Neural cell (in vitro differentiated cells): Measurements from ENCODE around the gene DPP6. TPM values are rescaled to one million over a fixed set of nuclear protein-coding genes. Genes with fewer than 3 reads are reported as not detected.

Experiments used
- H2AFZ ChIP-seq: fragments of 200-600, 300-800 bp; sonication (generic), shearing (Covaris generic); 2 replicates; pipeline ENCODE4 v1.6.0; 2014; ENCODE audit warnings: low read depth, mild to moderate bottlenecking, antibody characterized with exemption, low read length, moderate library complexity
- H3F3A ChIP-seq: fragments of 200-600 bp; shearing (Covaris generic); 2 replicates; pipeline ENCODE4 v1.6.1; 2016; ENCODE audit warnings: mild to moderate bottlenecking, moderate library complexity, mixed read lengths, antibody characterized with exemption, low read length; ENCODE audit not compliant: insufficient read depth, poor library complexity, severe bottlenecking
- H3K27ac ChIP-seq: fragments of 200-600, 300-800 bp; sonication (generic), shearing (Covaris generic); 2 replicates; pipeline ENCODE4 v1.5.1; 2014; ENCODE audit warnings: mild to moderate bottlenecking, low read length, moderate library complexity
- H3K27me3 ChIP-seq: fragments of 300-800, 200-600 bp; sonication (generic), shearing (Covaris generic); 2 replicates; pipeline ENCODE4 v1.6.0; 2014; ENCODE audit warnings: mild to moderate bottlenecking, low read depth, low read length, moderate library complexity; ENCODE audit not compliant: insufficient read depth
- H3K36me3 ChIP-seq: fragments of 300-800, 200-600 bp; sonication (generic), shearing (Covaris generic); 2 replicates; pipeline ENCODE4 v1.5.1; 2014; ENCODE audit warnings: mild to moderate bottlenecking, antibody characterized with exemption, low read length, moderate library complexity; ENCODE audit not compliant: insufficient read depth
- H3K4me2 ChIP-seq: fragments of 300-800, 200-600 bp; sonication (generic), shearing (Covaris generic); 2 replicates; pipeline ENCODE4 v1.6.0; 2014; ENCODE audit warnings: mild to moderate bottlenecking, low read length
- H3K4me3 ChIP-seq: fragments of 300-800, 200-600 bp; sonication (generic), shearing (Covaris generic); 2 replicates; pipeline ENCODE4 v1.5.1; 2014; ENCODE audit warnings: mild to moderate bottlenecking, low read length, moderate library complexity
- H3K79me2 ChIP-seq: fragments of 200-600 bp; shearing (Covaris generic); replicated peaks from 2 replicates; pipeline ENCODE4 v1.6.0; 2014; ENCODE audit warnings: mild to moderate bottlenecking, low read length, moderate library complexity; ENCODE audit not compliant: insufficient read depth
- H3K9ac ChIP-seq: fragments of 300-800, 200-600 bp; sonication (generic), shearing (Covaris generic); 2 replicates; pipeline ENCODE4 v1.6.1; 2016; ENCODE audit warnings: mild to moderate bottlenecking, low read length, mixed read lengths
- H3K9me2 ChIP-seq: fragments of 200-600 bp; shearing (Covaris generic); 2 replicates; pipeline ENCODE4 v1.6.1; 2016; ENCODE audit warnings: mild to moderate bottlenecking, low read length, mixed read lengths; ENCODE audit not compliant: insufficient read depth
- H3K9me3 ChIP-seq: fragments of 200-600, 300-800 bp; sonication (generic), shearing (Covaris generic); 2 replicates; pipeline ENCODE4 v1.6.1; 2016; ENCODE audit warnings: mild to moderate bottlenecking, mixed run types, low read length, moderate library complexity, mixed read lengths
- H4K20me1 ChIP-seq: fragments of 200-600 bp; shearing (Covaris generic); 2 replicates; pipeline ENCODE4 v1.6.1; 2016; ENCODE audit warnings: mild to moderate bottlenecking, mixed run types; ENCODE audit not compliant: insufficient read depth
- EP300 ChIP-seq: fragments of 450-650 bp; conservative IDR thresholded peaks from 2 replicates; pipeline ENCODE4 v1.6.1; 2014; ENCODE audit warnings: antibody characterized with exemption, mild to moderate bottlenecking, moderate library complexity; ENCODE audit not compliant: poor library complexity, severe bottlenecking
- EZH2 ChIP-seq: fragments of 200-600, 300-800 bp; shearing (Covaris generic), sonication (generic); IDR thresholded peaks from 2 replicates; pipeline ENCODE4 v1.6.1; 2014; ENCODE audit warnings: antibody characterized with exemption, low read length, borderline replicate concordance, mild to moderate bottlenecking; ENCODE audit not compliant: insufficient read depth, poor library complexity, severe bottlenecking
- MXI1 ChIP-seq: fragments of 450-650 bp; conservative IDR thresholded peaks from 2 replicates; pipeline ENCODE4 v1.6.1; 2014; ENCODE audit warnings: antibody characterized with exemption, mild to moderate bottlenecking; ENCODE audit not compliant: poor library complexity, severe bottlenecking
- POLR2AphosphoS5 ChIP-seq: IDR thresholded peaks from 2 replicates; pipeline ENCODE4 v1.6.1; 2012
- RAD21 ChIP-seq: fragments of 450-650 bp; conservative IDR thresholded peaks from 2 replicates; pipeline ENCODE4 v1.6.1; 2014; ENCODE audit warnings: antibody characterized with exemption, mild to moderate bottlenecking, moderate library complexity
- SMC3 ChIP-seq: fragments of 450-650 bp; conservative IDR thresholded peaks from 2 replicates; pipeline ENCODE4 v1.6.1; 2014; ENCODE audit warnings: antibody characterized with exemption, mild to moderate bottlenecking, moderate library complexity; ENCODE audit not compliant: poor library complexity
- TAF1 ChIP-seq: IDR thresholded peaks from 2 replicates; pipeline ENCODE4 v1.6.1; 2012; ENCODE audit warnings: low read depth
- polyA plus RNA-seq: library from polyadenylated mRNA; depleted of rRNA; stranded (reverse); fragments of >200 nt; gene quantifications from 2 replicates; pipeline ENCODE4 v1.2.3, GENCODE V29; 2014
- TF ChIP-seq, protein P1 (sequence below): IDR thresholded peaks from 2 replicates; pipeline ENCODE4 v1.6.1; 2012; ENCODE audit warnings: borderline replicate concordance
- TF ChIP-seq, protein P2 (sequence below): fragments of 450-650 bp; IDR thresholded peaks from 2 replicates; pipeline ENCODE4 v1.5.1; 2014; ENCODE audit warnings: antibody characterized with exemption, mild to moderate bottlenecking, moderate library complexity; ENCODE audit not compliant: poor library complexity, severe bottlenecking

DPP6 gene
- polyA plus RNA-seq, 1 donor from 2014 or later: 20.4 TPM

DNA sequence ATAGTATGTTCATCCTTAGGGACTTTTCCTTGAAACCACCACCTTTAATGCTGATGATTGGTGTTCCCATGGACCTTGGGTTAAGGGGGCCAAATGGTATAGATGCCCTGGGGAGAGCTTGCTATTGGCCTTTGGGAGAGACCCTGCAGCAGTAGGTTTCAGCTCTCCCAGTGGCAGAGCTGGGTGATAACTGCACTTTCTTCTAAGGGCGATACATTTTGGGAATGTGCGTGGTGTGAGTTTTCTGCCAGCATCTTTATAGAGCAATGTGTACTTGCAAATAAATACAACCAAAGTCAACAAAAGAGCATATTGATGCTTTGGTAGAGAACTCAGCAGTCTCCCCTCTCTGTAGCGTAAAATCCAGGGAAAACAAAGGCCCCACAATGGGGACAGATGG lies 546.7 kb downstream of the DPP6 start (continued):
- TF ChIP-seq, protein P1, sequence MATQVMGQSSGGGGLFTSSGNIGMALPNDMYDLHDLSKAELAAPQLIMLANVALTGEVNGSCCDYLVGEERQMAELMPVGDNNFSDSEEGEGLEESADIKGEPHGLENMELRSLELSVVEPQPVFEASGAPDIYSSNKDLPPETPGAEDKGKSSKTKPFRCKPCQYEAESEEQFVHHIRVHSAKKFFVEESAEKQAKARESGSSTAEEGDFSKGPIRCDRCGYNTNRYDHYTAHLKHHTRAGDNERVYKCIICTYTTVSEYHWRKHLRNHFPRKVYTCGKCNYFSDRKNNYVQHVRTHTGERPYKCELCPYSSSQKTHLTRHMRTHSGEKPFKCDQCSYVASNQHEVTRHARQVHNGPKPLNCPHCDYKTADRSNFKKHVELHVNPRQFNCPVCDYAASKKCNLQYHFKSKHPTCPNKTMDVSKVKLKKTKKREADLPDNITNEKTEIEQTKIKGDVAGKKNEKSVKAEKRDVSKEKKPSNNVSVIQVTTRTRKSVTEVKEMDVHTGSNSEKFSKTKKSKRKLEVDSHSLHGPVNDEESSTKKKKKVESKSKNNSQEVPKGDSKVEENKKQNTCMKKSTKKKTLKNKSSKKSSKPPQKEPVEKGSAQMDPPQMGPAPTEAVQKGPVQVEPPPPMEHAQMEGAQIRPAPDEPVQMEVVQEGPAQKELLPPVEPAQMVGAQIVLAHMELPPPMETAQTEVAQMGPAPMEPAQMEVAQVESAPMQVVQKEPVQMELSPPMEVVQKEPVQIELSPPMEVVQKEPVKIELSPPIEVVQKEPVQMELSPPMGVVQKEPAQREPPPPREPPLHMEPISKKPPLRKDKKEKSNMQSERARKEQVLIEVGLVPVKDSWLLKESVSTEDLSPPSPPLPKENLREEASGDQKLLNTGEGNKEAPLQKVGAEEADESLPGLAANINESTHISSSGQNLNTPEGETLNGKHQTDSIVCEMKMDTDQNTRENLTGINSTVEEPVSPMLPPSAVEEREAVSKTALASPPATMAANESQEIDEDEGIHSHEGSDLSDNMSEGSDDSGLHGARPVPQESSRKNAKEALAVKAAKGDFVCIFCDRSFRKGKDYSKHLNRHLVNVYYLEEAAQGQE: no peak

DNA sequence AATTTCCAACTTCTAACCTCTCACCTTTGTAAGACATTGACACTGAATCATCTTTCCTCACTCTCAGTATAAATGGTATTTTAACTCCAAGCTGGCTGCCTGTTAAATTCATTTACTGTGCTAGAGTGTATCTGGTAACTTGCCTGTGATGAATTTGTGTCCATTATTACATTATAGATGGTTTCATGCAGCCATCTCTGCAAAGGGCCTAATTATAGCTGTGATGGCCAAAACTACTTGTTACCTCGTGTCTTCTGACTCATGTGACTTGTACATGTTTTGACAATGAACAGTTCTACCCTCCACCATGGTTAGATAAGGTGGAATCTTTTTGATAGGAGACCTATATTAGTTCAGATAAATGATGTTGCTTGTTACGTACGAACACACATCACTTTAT lies 558.7 kb downstream of the DPP6 start:
- no peak overlapping the region for H3K27ac ChIP-seq
- H3K27me3 ChIP-seq: no peaks in the 10 kb centered on the region
- no peaks in the 10 kb centered on the region for H3K79me2 ChIP-seq
- H3K9me2 ChIP-seq: no peaks in the 10 kb centered on the region
- no peak overlapping the region for H3K4me2 ChIP-seq
- TF ChIP-seq RAD21: no peak
- TF ChIP-seq TAF1: no peak
- no peak for TF ChIP-seq MXI1
- TF ChIP-seq EZH2: no peak
- TF ChIP-seq, protein P2, sequence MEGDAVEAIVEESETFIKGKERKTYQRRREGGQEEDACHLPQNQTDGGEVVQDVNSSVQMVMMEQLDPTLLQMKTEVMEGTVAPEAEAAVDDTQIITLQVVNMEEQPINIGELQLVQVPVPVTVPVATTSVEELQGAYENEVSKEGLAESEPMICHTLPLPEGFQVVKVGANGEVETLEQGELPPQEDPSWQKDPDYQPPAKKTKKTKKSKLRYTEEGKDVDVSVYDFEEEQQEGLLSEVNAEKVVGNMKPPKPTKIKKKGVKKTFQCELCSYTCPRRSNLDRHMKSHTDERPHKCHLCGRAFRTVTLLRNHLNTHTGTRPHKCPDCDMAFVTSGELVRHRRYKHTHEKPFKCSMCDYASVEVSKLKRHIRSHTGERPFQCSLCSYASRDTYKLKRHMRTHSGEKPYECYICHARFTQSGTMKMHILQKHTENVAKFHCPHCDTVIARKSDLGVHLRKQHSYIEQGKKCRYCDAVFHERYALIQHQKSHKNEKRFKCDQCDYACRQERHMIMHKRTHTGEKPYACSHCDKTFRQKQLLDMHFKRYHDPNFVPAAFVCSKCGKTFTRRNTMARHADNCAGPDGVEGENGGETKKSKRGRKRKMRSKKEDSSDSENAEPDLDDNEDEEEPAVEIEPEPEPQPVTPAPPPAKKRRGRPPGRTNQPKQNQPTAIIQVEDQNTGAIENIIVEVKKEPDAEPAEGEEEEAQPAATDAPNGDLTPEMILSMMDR: no peak
- TF ChIP-seq SMC3: no peak
- TF ChIP-seq, protein P1: no peak
- no peak for TF ChIP-seq POLR2AphosphoS5
- TF ChIP-seq EP300: no peak
- no peaks in the 10 kb centered on the region for H3K9me3 ChIP-seq
- H3K4me3 ChIP-seq: no peak overlapping the region
- no peak overlapping the region for H2AFZ ChIP-seq
- H3K9ac ChIP-seq: no peak overlapping the region
- no peaks in the 10 kb centered on the region for H4K20me1 ChIP-seq
- H3K36me3 ChIP-seq: no peaks in the 10 kb centered on the region
- no peaks in the 10 kb centered on the region for H3F3A ChIP-seq
